HEK293 (cell line): Measurements from ENCODE around the gene PGC.

Experiments
- CTCF ChIA-PET: fragments of 350-600 bp; formaldehyde crosslinking; extraction: SDS; loops from one replicate; lab custom pipeline; 2021; ENCODE audit warnings: antibody characterized with exemption; lab: Yijun Ruan, JAX
- POLR2A ChIA-PET: fragments of 300-600 bp; formaldehyde crosslinking; extraction: SDS; loops from one replicate; lab custom pipeline; 2020; ENCODE audit warnings: antibody characterized with exemption, inconsistent platforms; lab: Yijun Ruan, JAX
- H3K27ac ChIP-seq: fragments of 200-500 bp; sonication (Bioruptor generic); 2 replicates; pipeline ENCODE4 v1.5.1; 2014; ENCODE audit warnings: low read depth, low read length, control low read depth, inconsistent platforms; ENCODE audit errors: extremely low read depth
- H3K36me3 ChIP-seq, 2 experiments: fragments of 200-500 bp in 1 of 2; sonication (Bioruptor generic) in 1 of 2; 1 replicate in 1 of 2; 2 replicates in 1 of 2; pipeline ENCODE4 v1.5.1; 2014 to 2017; ENCODE audit warnings: inconsistent platforms in 2 of 2, low read length in 2 of 2; ENCODE audit not compliant: control insufficient read depth in 2 of 2, insufficient read depth in 1 of 2
- H3K4me1 ChIP-seq: fragments of 200-500 bp; sonication (Bioruptor generic); 2 replicates; pipeline ENCODE4 v1.5.1; 2014; ENCODE audit warnings: mild to moderate bottlenecking, low read length, inconsistent platforms; ENCODE audit not compliant: control insufficient read depth, insufficient read depth
- H3K4me3 ChIP-seq: 2 replicates; pipeline ENCODE4 v1.5.1; 2011; ENCODE audit warnings: low read depth, mild to moderate bottlenecking, control low read depth, low read length, moderate library complexity
- H3K9me3 ChIP-seq: fragments of 200-500 bp; sonication (Bioruptor generic); 2 replicates; pipeline ENCODE4 v1.5.1; 2014; ENCODE audit warnings: low read depth, low read length, inconsistent platforms; ENCODE audit not compliant: control insufficient read depth, insufficient read depth
- GLI2 ChIP-seq: fragments of 450-650 bp; formaldehyde crosslinking; IDR thresholded peaks from 2 replicates; pipeline ENCODE4; 2017; ENCODE audit warnings: missing biosample characterization, missing genetic modification characterization, low read depth, borderline replicate concordance
- IKZF3 ChIP-seq: fragments of 450-650 bp; IDR thresholded peaks from 2 replicates; pipeline ENCODE4 v1.5.0; 2018; ENCODE audit warnings: missing biosample characterization, mild to moderate bottlenecking, missing genetic modification characterization, moderate library complexity
- MYNN ChIP-seq: fragments of 450-650 bp; formaldehyde crosslinking; IDR thresholded peaks from 2 replicates; pipeline ENCODE4 v1.5.1; 2016; ENCODE audit warnings: missing biosample characterization, missing genetic modification characterization, borderline replicate concordance
- SP7 ChIP-seq: fragments of 450-650 bp; formaldehyde crosslinking; IDR thresholded peaks from 2 replicates; pipeline ENCODE4 v1.5.1; 2016; ENCODE audit warnings: missing biosample characterization, missing genetic modification characterization
- TRIM28 ChIP-seq: IDR thresholded peaks from 2 replicates; pipeline ENCODE4 v1.6.1; 2011; ENCODE audit warnings: low read length, control low read depth, borderline replicate concordance
- ZFP37 ChIP-seq: fragments of 450-650 bp; formaldehyde crosslinking; IDR thresholded peaks from 2 replicates; pipeline ENCODE4 v1.5.1; 2016; ENCODE audit warnings: missing biosample characterization, missing genetic modification characterization
- ZFP69B ChIP-seq: fragments of 450-650 bp; formaldehyde crosslinking; IDR thresholded peaks from 2 replicates; pipeline ENCODE4 v1.5.1; 2016; ENCODE audit warnings: missing biosample characterization, missing genetic modification characterization
- ZNF114 ChIP-seq: fragments of 450-650 bp; formaldehyde crosslinking; IDR thresholded peaks from 2 replicates; pipeline ENCODE4 v1.5.0; 2017; ENCODE audit warnings: missing biosample characterization, missing genetic modification characterization
- ZNF133 ChIP-seq: fragments of 450-650 bp; formaldehyde crosslinking; IDR thresholded peaks from 2 replicates; pipeline ENCODE4 v1.5.1; 2016; ENCODE audit warnings: missing biosample characterization, missing genetic modification characterization
- ZNF16 ChIP-seq: fragments of 450-650 bp; formaldehyde crosslinking; IDR thresholded peaks from 2 replicates; pipeline ENCODE4 v1.5.1; 2016; ENCODE audit warnings: low read depth, missing biosample characterization, missing genetic modification characterization
- ZNF184 ChIP-seq: fragments of 450-650 bp; IDR thresholded peaks from 2 replicates; pipeline ENCODE4 v1.5.1; 2018; ENCODE audit warnings: missing biosample characterization, mild to moderate bottlenecking, missing genetic modification characterization
- ZNF24 ChIP-seq: fragments of 450-650 bp; formaldehyde crosslinking; IDR thresholded peaks from 2 replicates; pipeline ENCODE4 v1.5.1; 2016; ENCODE audit warnings: missing biosample characterization, missing genetic modification characterization
- ZNF544 ChIP-seq: fragments of 450-650 bp; formaldehyde crosslinking; IDR thresholded peaks from 2 replicates; pipeline ENCODE4 v1.5.0; 2017; ENCODE audit warnings: missing biosample characterization, missing genetic modification characterization
- ZNF623 ChIP-seq: fragments of 450-650 bp; formaldehyde crosslinking; IDR thresholded peaks from 2 replicates; pipeline ENCODE4 v1.5.1; 2016; ENCODE audit warnings: missing biosample characterization, missing genetic modification characterization
- ZNF747 ChIP-seq: fragments of 450-650 bp; formaldehyde crosslinking; IDR thresholded peaks from 2 replicates; pipeline ENCODE4 v1.5.1; 2016; ENCODE audit warnings: missing biosample characterization, missing genetic modification characterization
- ZNF830 ChIP-seq: fragments of 450-650 bp; IDR thresholded peaks from 2 replicates; pipeline ENCODE4 v1.5.0; 2018; ENCODE audit warnings: missing biosample characterization, missing genetic modification characterization, low read depth, mild to moderate bottlenecking, moderate library complexity
- ZNF837 ChIP-seq: fragments of 450-650 bp; formaldehyde crosslinking; IDR thresholded peaks from 2 replicates; pipeline ENCODE4 v1.5.1; 2016; ENCODE audit warnings: missing biosample characterization, missing genetic modification characterization
- TF ChIP-seq, protein P1 (sequence below): fragments of 450-650 bp; IDR thresholded peaks from 2 replicates; pipeline ENCODE4 v1.5.1; 2018; ENCODE audit warnings: missing biosample characterization, mild to moderate bottlenecking, missing genetic modification characterization
- TF ChIP-seq, protein P2 (sequence below): fragments of 450-650 bp; formaldehyde crosslinking; IDR thresholded peaks from 2 replicates; pipeline ENCODE4 v1.5.1; 2016; ENCODE audit warnings: missing biosample characterization, missing genetic modification characterization, low read depth
- TF ChIP-seq, protein P3 (sequence below): fragments of 450-650 bp; formaldehyde crosslinking; IDR thresholded peaks from 2 replicates; pipeline ENCODE4 v1.5.1; 2016; ENCODE audit warnings: missing biosample characterization, missing genetic modification characterization
- TF ChIP-seq, protein P4 (sequence below): fragments of 450-650 bp; formaldehyde crosslinking; IDR thresholded peaks from 2 replicates; pipeline ENCODE4 v1.5.1; 2017; ENCODE audit warnings: missing biosample characterization, missing genetic modification characterization

The PGC gene

DNA sequence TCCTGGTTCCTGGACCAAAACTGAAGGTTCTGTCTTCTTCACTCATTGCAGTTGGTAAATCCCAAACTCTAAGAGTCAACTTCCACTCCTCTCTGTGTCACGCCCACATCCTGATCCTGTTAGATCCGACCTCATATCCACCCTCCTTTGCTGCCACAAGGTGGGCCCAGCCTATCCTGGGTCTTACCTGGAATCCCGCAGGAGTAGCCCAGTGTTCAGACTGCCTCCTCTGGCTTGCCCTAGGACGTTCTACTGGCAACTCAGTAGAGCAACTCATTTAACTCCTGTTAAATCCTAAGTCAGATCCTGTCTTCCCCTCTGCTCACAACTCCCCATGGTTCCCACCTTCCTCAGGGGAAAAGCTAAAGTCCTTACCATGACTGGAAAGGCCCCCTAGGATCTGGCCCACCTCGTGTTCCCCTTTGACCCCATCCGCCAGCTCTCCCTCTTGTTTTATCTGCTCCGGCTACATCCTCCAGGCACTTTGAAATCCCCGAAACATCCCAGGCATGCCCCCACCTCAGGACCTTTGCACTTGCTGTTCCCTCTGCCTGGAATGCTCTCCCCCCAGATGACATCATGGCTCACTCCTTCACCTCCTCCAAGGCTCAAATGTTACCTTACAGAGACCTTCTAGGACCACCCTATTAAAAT, 55.6 kb downstream of the PGC start:
- CTCF ChIA-PET: interaction anchor here (0.6 to 8.7 kb wide), 12 partner anchors 8 to 372 kb away, joined by 3 to 266 read pairs (median 6); no protein-coding TSS in a partner anchor

DNA sequence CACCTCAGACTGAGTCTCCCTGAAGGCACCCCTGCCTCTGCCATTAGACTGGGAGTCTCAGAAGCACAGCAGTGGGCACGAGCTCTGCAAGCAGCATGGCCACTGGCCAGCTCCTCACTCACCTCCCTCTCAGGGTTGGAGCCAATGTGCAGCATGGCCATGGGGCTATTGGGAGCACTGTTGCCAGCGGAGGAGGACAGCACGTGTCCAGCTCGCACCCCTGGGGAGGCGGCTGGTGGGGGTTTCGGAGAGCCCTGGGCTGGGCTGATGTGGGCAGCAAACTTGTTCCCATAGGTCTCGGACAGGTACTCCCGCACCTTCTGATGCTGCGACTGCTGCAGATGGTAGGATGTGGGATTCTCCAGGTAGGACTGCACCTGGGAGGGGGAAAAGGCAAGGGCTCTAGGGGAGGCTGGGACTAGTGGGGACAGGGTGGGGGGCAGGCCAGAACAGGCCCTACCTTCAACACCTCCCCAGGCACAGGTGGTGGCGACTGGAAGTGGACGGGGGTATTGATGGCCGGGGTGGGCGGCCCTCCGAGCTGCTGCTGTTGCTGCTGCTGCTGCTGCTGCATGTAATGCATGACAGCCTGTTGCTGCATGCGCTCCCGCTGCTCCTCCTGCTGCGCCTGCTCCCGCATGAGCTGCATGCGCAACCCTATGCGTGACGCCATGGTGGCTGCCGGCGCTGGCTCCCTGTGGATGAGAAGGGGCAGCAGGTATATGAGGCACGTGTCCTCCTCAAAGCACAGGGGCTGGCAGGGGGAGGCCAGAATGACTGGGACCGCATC, 56.5 kb downstream of the PGC start:
- Histone ChIP-seq H3K9me3 (no peaks in the 10 kb centered on the region), H3K36me3 (no peaks in the 10 kb centered on the region), H3K27ac (no peak overlapping the region), H3K4me1 (no peaks in the 10 kb centered on the region), H3K4me3 (no peak overlapping the region)
- ChIA-PET POLR2A (interaction anchor here (0.6 kb wide), 1 partner anchor 370 kb away, joined by 3 read pairs; no protein-coding TSS in a partner anchor), CTCF (interaction anchor here (0.7 to 8.7 kb wide), 7 partner anchors 7 to 319 kb away, joined by 3 to 266 read pairs (median 7); no protein-coding TSS in a partner anchor)
- TF ChIP-seq ZNF830 (tag by site-specific recombination) (no peak), TRIM28 (no peak), ZNF544 (tag by site-specific recombination) (no peak), GLI2 (tag by site-specific recombination) (no peak), ZNF747 (no peak)
- TF ChIP-seq, protein P1, sequence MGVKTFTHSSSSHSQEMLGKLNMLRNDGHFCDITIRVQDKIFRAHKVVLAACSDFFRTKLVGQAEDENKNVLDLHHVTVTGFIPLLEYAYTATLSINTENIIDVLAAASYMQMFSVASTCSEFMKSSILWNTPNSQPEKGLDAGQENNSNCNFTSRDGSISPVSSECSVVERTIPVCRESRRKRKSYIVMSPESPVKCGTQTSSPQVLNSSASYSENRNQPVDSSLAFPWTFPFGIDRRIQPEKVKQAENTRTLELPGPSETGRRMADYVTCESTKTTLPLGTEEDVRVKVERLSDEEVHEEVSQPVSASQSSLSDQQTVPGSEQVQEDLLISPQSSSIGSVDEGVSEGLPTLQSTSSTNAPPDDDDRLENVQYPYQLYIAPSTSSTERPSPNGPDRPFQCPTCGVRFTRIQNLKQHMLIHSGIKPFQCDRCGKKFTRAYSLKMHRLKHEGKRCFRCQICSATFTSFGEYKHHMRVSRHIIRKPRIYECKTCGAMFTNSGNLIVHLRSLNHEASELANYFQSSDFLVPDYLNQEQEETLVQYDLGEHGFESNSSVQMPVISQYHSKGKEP: peak; percentile 84

More for the DNA sequence above, 55.6 kb downstream of the PGC start:
- H3K36me3 ChIP-seq: no peaks in the 10 kb centered on the region
- H3K4me3 ChIP-seq: no peak overlapping the region
- no peaks in the 10 kb centered on the region for H3K4me1 ChIP-seq
- TF ChIP-seq IKZF3 (tag by site-specific recombination) (no peak), ZNF16 (peak; percentile 81), ZNF184 (tag by site-specific recombination) (no peak), ZNF623 (tag by site-specific recombination) (peak; percentile 97), ZNF24 (tag by site-specific recombination) (no peak), MYNN (tag by site-specific recombination) (no peak), ZNF133 (tag by site-specific recombination) (no peak), ZFP37 (tag by site-specific recombination) (no peak), ZNF837 (tag by site-specific recombination) (no peak), ZNF114 (tag by site-specific recombination) (no peak)
- TF ChIP-seq, all 188 proteins: peak for 2
- POLR2A ChIA-PET: interaction anchor here (0.8 kb wide), 1 partner anchor 15 kb away, joined by 4 read pairs; no protein-coding TSS in a partner anchor
- Histone ChIP-seq H3K27ac (no peak overlapping the region), H3K9me3 (no peaks in the 10 kb centered on the region)

DNA sequence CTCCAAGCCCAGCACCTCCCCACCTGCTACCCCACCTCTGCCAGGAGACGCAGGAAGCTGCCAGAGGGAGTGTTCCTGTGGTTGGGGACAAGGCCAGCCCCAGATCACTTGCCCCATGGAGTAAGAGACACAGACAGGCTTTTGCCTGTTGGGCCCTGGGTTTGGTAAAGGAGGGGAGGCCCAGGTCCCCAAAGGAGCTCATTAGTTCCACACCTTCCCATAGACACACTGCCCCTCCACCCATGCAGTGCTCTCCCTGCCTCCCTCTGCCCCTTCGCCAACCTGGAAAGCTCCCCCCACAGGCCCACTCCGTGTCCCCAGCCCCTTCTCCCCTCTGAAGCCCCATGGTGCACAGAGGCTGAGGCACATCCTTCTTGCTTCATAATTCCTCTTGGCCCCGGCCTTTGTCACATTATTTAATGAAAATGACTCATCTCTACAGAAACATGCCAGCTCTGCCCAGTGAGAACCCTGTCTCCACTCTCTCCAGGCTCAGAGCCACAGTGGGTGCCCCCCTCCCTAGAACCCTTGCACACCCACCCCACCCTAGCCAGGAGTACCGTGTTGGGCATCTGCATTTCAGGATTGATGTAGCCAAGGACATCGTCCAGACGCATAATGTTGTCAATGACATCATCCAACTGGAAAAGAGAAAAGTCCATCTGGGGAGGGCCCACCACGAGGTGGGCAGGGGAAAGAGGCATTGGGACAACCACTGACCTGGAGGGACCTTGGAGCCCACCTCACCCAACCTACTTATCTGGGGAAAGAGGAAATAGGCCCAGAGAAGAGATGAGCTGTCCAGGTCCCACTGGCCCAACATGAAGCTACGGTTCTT, 57.8 kb downstream of the PGC start:
- Histone ChIP-seq H3K9me3 (no peaks in the 10 kb centered on the region), H3K4me1 (no peaks in the 10 kb centered on the region), H3K27ac (no peak overlapping the region), H3K36me3 (no peaks in the 10 kb centered on the region), H3K4me3 (no peak overlapping the region)
- TF ChIP-seq, protein P2, sequence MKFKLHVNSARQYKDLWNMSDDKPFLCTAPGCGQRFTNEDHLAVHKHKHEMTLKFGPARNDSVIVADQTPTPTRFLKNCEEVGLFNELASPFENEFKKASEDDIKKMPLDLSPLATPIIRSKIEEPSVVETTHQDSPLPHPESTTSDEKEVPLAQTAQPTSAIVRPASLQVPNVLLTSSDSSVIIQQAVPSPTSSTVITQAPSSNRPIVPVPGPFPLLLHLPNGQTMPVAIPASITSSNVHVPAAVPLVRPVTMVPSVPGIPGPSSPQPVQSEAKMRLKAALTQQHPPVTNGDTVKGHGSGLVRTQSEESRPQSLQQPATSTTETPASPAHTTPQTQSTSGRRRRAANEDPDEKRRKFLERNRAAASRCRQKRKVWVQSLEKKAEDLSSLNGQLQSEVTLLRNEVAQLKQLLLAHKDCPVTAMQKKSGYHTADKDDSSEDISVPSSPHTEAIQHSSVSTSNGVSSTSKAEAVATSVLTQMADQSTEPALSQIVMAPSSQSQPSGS (tag by site-specific recombination): 0 out of 2 replicates have a peak, but pooled peaks have one; percentile 54
- TF ChIP-seq, protein P3, sequence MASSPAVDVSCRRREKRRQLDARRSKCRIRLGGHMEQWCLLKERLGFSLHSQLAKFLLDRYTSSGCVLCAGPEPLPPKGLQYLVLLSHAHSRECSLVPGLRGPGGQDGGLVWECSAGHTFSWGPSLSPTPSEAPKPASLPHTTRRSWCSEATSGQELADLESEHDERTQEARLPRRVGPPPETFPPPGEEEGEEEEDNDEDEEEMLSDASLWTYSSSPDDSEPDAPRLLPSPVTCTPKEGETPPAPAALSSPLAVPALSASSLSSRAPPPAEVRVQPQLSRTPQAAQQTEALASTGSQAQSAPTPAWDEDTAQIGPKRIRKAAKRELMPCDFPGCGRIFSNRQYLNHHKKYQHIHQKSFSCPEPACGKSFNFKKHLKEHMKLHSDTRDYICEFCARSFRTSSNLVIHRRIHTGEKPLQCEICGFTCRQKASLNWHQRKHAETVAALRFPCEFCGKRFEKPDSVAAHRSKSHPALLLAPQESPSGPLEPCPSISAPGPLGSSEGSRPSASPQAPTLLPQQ (tag by site-specific recombination): peak; percentile 71; the same call in 1 of the 2 replicates
- no peak for TF ChIP-seq SP7 (tag by site-specific recombination)
- TF ChIP-seq ZFP69B (tag by site-specific recombination): 0 out of 2 replicates have a peak, but pooled peaks have one; percentile 42
- TF ChIP-seq, protein P4, sequence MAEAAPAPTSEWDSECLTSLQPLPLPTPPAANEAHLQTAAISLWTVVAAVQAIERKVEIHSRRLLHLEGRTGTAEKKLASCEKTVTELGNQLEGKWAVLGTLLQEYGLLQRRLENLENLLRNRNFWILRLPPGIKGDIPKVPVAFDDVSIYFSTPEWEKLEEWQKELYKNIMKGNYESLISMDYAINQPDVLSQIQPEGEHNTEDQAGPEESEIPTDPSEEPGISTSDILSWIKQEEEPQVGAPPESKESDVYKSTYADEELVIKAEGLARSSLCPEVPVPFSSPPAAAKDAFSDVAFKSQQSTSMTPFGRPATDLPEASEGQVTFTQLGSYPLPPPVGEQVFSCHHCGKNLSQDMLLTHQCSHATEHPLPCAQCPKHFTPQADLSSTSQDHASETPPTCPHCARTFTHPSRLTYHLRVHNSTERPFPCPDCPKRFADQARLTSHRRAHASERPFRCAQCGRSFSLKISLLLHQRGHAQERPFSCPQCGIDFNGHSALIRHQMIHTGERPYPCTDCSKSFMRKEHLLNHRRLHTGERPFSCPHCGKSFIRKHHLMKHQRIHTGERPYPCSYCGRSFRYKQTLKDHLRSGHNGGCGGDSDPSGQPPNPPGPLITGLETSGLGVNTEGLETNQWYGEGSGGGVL (tag by site-specific recombination): peak; percentile 58
- ChIA-PET POLR2A (interaction anchor here (0.6 to 1.2 kb wide), 2 partner anchors 45 to 369 kb away, joined by 3 read pairs; no protein-coding TSS in a partner anchor), CTCF (interaction anchor here (0.5 to 8.7 kb wide), 8 partner anchors 16 to 626 kb away, joined by 3 to 266 read pairs (median 4); no protein-coding TSS in a partner anchor)
